ENCODE results near the gene MUSK.

MUSK gene

GRCh38 chr9:110703669-110704068, 35.1 kb downstream of the MUSK start:
- H3K9ac ChIP-seq (ENCODE audit: low read length), result no peak overlapping the region
- no peaks in the 10 kb centered on the region for H3K27me3 ChIP-seq (ENCODE audit: insufficient read depth, low read length)
- no peak overlapping the region for H3K4me3 ChIP-seq (ENCODE audit: low read depth, low read length, poor library complexity, severe bottlenecking)

GRCh38 chr9:110707419-110707818, 38.8 kb downstream of the MUSK start:
- Histone ChIP-seq H3K27me3 (ENCODE audit: insufficient read depth, low read length) (no peaks in the 10 kb centered on the region), H3F3A (ENCODE audit: insufficient read depth, low read length) (no peaks in the 10 kb centered on the region), H3K36me3 (ENCODE audit: insufficient read depth, low read length) (no peaks in the 10 kb centered on the region), H3K4me3 (ENCODE audit: low read depth, low read length, poor library complexity, severe bottlenecking) (no peak overlapping the region), H3K9me3 (ENCODE audit: low read length) (no peaks in the 10 kb centered on the region), H4K20me1 (ENCODE audit: insufficient read depth, low read length) (no peaks in the 10 kb centered on the region), H3K79me2 (ENCODE audit: insufficient read depth, low read length) (no peaks in the 10 kb centered on the region), H3K4me1 (ENCODE audit: insufficient read depth, low read length, severe bottlenecking) (no peaks in the 10 kb centered on the region), H2AFZ (ENCODE audit: low read length) (no peak overlapping the region), H3K4me2 (ENCODE audit: low read length) (no peak overlapping the region), H3K9me2 (ENCODE audit: low read depth, low read length) (no peaks in the 10 kb centered on the region), H3K27ac (ENCODE audit: low read depth, low read length, poor library complexity, severe bottlenecking) (no peak overlapping the region), H3K9ac (ENCODE audit: low read length) (no peak overlapping the region)
- TF ChIP-seq CTCF (IDR thresholded peaks at IDR 0.05; ENCODE audit: low read length) (no peak), EZH2 (IDR thresholded peaks at IDR 0.05; ENCODE audit: borderline replicate concordance, low read length) (no peak)

More at GRCh38 chr9:110703669-110704068, 35.1 kb downstream of the MUSK start:
- H3K36me3 ChIP-seq (ENCODE audit: insufficient read depth, low read length), result no peaks in the 10 kb centered on the region
- no peaks in the 10 kb centered on the region for H3K9me3 ChIP-seq (ENCODE audit: low read length)
- H3K79me2 ChIP-seq (ENCODE audit: insufficient read depth, low read length), result no peaks in the 10 kb centered on the region
- no peak overlapping the region for H3K27ac ChIP-seq (ENCODE audit: low read depth, low read length, poor library complexity, severe bottlenecking)
- H3F3A ChIP-seq (ENCODE audit: insufficient read depth, low read length), result no peaks in the 10 kb centered on the region
- H3K4me1 ChIP-seq (ENCODE audit: insufficient read depth, low read length, severe bottlenecking), result no peaks in the 10 kb centered on the region
- no peak for TF ChIP-seq EZH2 (IDR thresholded peaks at IDR 0.05; ENCODE audit: borderline replicate concordance, low read length)
- TF ChIP-seq CTCF (IDR thresholded peaks at IDR 0.05; ENCODE audit: low read length), result no peak
- no peaks in the 10 kb centered on the region for H4K20me1 ChIP-seq (ENCODE audit: insufficient read depth, low read length)
- no peak overlapping the region for H3K4me2 ChIP-seq (ENCODE audit: low read length)
- H2AFZ ChIP-seq (ENCODE audit: low read length), result no peak overlapping the region
- H3K9me2 ChIP-seq (ENCODE audit: low read depth, low read length), result no peaks in the 10 kb centered on the region

GRCh38 chr9:110710420-110710819, 41.8 kb downstream of the MUSK start:
- Histone ChIP-seq H3K4me1 (ENCODE audit: insufficient read depth, low read length, severe bottlenecking) (no peaks in the 10 kb centered on the region), H3K27me3 (ENCODE audit: insufficient read depth, low read length) (no peaks in the 10 kb centered on the region), H3K36me3 (ENCODE audit: insufficient read depth, low read length) (no peaks in the 10 kb centered on the region), H3K4me2 (ENCODE audit: low read length) (no peak overlapping the region), H3K79me2 (ENCODE audit: insufficient read depth, low read length) (no peaks in the 10 kb centered on the region), H3K4me3 (ENCODE audit: low read depth, low read length, poor library complexity, severe bottlenecking) (no peak overlapping the region), H3K27ac (ENCODE audit: low read depth, low read length, poor library complexity, severe bottlenecking) (no peak overlapping the region), H3F3A (ENCODE audit: insufficient read depth, low read length) (no peaks in the 10 kb centered on the region), H3K9me3 (ENCODE audit: low read length) (no peaks in the 10 kb centered on the region), H2AFZ (ENCODE audit: low read length) (no peak overlapping the region), H3K9ac (ENCODE audit: low read length) (no peak overlapping the region), H4K20me1 (ENCODE audit: insufficient read depth, low read length) (no peaks in the 10 kb centered on the region), H3K9me2 (ENCODE audit: low read depth, low read length) (no peaks in the 10 kb centered on the region)
- TF ChIP-seq CTCF (IDR thresholded peaks at IDR 0.05; ENCODE audit: low read length), result no peak
- TF ChIP-seq EZH2 (IDR thresholded peaks at IDR 0.05; ENCODE audit: borderline replicate concordance, low read length), result no peak

All from OCI-LY1 (cell line).